ENCODE results near the gene LRMDA.

GRCh38 chr10:75726522-75727483, 295.4 kb downstream of the LRMDA start:
- TF ChIP-seq CTCF (IDR thresholded peaks at IDR 0.05) (no peak), EZH2 (IDR thresholded peaks at IDR 0.05) (no peak), EZH2phosphoT487 (IDR thresholded peaks at IDR 0.05) (no peak)

Data from neural progenitor cell (in vitro differentiated cells).